NCI-H1105 (cell line): Measurements from ENCODE around the gene GZF1.

Source experiments
- DNase-seq: peaks from one replicate; lab custom pipeline; 2025; lab: John Stamatoyannopoulos, UW

The GZF1 gene

GRCh38 chr20:23361476-23362391 is at the start of gene GZF1:
GZF1 (plus strand) TSS chr20:23362182; CDS start chr20:23364384, 2,202 bp downstream.
- peak; percentile 97 for DNase-seq

GRCh38 chr20:23313271-23313670 is 48.7 kb upstream of the GZF1 start:
- DNase-seq: no peak

- no peak for DNase-seq
These were observed 47.3 kb upstream of the GZF1 start for GRCh38 chr20:23314699-23315098.

- DNase-seq: no peak
These were observed 46.9 kb upstream of the GZF1 start for GRCh38 chr20:23315099-23315498.

- no peak for DNase-seq
These were observed 45.4 kb upstream of the GZF1 start for GRCh38 chr20:23316626-23317025.

DNA sequence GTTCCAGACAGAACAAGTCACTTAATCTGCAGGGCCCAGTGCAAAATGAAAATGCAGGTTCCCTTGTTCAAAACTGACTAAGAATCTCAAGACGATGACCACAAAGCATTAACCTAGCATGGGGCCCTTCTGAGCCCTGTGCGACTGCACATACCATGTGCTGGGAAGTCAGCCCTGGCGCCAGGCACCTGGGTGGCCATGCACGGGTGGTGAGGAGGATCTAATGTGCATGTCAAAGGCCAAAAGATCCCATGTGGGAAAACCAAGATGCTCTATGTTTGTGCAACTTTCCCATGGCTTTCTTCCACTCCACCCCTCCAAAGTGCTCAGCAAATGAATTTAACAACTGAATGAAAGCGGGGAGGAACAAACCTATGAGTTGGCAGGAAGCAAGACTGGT is 44.9 kb upstream of the GZF1 start:
- DNase-seq: no peak

- no peak for DNase-seq
These were observed 43.6 kb upstream of the GZF1 start for GRCh38 chr20:23318347-23318746.

DNA sequence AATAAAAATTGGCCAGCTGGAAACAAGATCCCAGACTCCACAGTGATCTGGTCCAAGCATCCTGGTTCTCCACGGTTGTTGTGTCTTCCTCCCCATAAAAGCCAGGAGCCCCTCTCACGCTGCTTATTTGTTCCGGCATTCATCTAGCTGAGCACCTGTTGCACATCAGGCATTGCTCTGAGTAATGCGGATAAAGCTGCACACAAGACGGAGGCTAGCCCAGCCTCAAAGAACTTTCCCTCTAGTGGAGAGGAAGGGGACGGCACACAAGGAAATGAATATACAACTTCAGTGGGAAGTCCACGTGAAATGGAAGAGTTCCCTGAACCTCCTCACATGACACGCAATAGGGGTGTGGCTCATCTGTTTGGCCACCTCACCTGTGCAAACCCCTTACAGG is 41.7 kb upstream of the GZF1 start:
- DNase-seq: no peak

DNA sequence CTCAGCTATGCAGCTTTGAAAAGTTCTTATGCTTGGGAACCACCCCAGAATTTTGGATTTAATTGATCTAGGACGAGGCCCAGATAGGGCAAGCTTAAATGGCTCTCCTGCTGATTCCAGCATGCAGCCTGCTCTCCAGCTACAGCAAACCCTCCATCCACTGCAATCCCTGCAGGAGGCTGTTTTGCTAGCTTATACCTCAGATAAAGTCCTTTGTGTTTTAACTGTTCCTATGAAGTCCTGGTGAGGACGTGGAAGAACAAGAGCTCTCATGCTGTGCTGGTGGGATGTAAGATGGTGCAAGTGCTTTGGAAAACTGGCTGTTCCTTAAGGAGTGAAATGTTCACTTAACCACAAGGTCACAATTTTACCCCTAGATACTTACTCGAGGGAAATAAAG is 36.9 kb upstream of the GZF1 start:
- DNase-seq: no peak

GRCh38 chr20:23326774-23327173 is 35.2 kb upstream of the GZF1 start:
- no peak for DNase-seq

- DNase-seq: no peak
These were observed 34.2 kb upstream of the GZF1 start for GRCh38 chr20:23327617-23328333.

- DNase-seq: no peak
These were observed 30.3 kb upstream of the GZF1 start for GRCh38 chr20:23331450-23332350.

GRCh38 chr20:23332467-23332866 is 29.5 kb upstream of the GZF1 start:
- DNase-seq: no peak

DNA sequence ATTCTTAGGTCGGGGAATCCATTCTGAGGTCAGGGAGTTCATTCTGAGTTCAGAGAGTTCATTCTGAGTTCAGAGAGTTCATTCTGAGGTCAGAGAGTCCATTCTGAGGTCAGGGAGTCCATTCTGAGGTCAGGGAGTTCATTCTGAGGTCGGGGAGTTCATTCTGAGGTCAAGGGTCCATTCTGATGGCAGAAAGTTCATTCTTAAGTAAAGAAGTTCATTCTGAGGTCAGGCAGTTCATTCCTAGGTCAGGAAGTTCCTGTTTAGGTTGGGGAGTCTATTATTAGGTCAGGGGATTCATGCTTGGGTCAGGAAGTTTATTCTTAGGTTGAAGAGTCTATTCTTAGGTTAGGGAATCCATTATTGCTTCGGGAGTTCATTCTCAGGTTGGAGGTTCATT is 27.9 kb upstream of the GZF1 start:
- no peak for DNase-seq

GRCh38 chr20:23335521-23335920 is 26.5 kb upstream of the GZF1 start:
- no peak for DNase-seq

DNA sequence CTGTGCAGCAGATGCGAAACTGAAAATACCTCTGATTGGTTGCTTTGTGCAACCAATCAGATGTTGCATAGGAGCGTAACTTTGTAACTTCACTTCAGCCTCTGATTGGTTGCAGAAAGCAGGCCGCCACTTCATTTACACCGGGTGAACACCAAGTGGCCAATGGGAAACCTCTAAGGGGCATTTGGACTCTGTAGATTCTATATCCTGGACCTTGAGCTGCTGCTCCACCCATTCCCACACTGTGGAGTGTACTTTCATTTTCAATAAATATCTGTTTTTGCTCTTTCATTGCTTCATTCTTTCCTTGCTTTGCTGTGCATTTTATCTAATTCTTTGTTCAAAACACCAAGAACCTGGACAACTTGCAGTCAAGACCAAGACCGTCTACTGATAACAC is 25.5 kb upstream of the GZF1 start:
- no peak for DNase-seq

- no peak for DNase-seq
These were observed 24.7 kb upstream of the GZF1 start for GRCh38 chr20:23337312-23337711.

DNA sequence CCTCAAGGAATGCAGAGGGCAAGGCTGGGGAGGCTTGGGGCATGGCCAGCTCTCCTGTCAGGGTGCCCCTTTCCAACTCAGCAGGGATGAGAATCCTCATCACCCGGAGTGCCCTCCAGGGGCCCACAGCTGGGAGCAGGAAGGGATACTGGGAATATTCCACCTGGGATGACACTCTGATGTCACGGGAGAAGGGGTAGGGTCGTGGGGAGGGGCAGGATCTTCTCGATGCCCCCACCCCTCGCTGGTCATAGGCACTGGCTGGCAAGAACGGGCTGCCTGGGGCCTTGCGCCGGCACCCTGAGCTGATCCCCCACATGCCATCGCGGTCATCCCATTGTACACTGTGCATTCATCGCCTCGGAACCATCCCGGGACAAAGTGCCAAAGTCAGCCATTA is 22.0 kb upstream of the GZF1 start:
- DNase-seq: no peak

- peak; percentile 34 for DNase-seq
These were observed 21.5 kb upstream of the GZF1 start for GRCh38 chr20:23340524-23340923.

- no peak for DNase-seq
These were observed 20.9 kb upstream of the GZF1 start for GRCh38 chr20:23341073-23341472.

GRCh38 chr20:23343590-23343989 is 18.4 kb upstream of the GZF1 start:
- no peak for DNase-seq

- no peak for DNase-seq
These were observed 17.6 kb upstream of the GZF1 start for GRCh38 chr20:23344336-23344735.
